Neural cell (in vitro differentiated cells): ENCODE results near the gene MARS1.

Source experiments
- EP300 ChIP-seq: fragments of 450-650 bp; conservative IDR thresholded peaks from 2 replicates; pipeline ENCODE4 v1.6.1; 2014; ENCODE audit warnings: antibody characterized with exemption, mild to moderate bottlenecking, moderate library complexity; ENCODE audit not compliant: poor library complexity, severe bottlenecking
- EZH2 ChIP-seq: fragments of 200-600, 300-800 bp; shearing (Covaris generic), sonication (generic); IDR thresholded peaks from 2 replicates; pipeline ENCODE4 v1.6.1; 2014; ENCODE audit warnings: antibody characterized with exemption, low read length, borderline replicate concordance, mild to moderate bottlenecking; ENCODE audit not compliant: insufficient read depth, poor library complexity, severe bottlenecking
- POLR2AphosphoS5 ChIP-seq: IDR thresholded peaks from 2 replicates; pipeline ENCODE4 v1.6.1; 2012
- RAD21 ChIP-seq: fragments of 450-650 bp; conservative IDR thresholded peaks from 2 replicates; pipeline ENCODE4 v1.6.1; 2014; ENCODE audit warnings: antibody characterized with exemption, mild to moderate bottlenecking, moderate library complexity
- SMC3 ChIP-seq: fragments of 450-650 bp; conservative IDR thresholded peaks from 2 replicates; pipeline ENCODE4 v1.6.1; 2014; ENCODE audit warnings: antibody characterized with exemption, mild to moderate bottlenecking, moderate library complexity; ENCODE audit not compliant: poor library complexity
- TAF1 ChIP-seq: IDR thresholded peaks from 2 replicates; pipeline ENCODE4 v1.6.1; 2012; ENCODE audit warnings: low read depth
- TF ChIP-seq, protein P1 (sequence below): fragments of 450-650 bp; IDR thresholded peaks from 2 replicates; pipeline ENCODE4 v1.5.1; 2014; ENCODE audit warnings: antibody characterized with exemption, mild to moderate bottlenecking, moderate library complexity; ENCODE audit not compliant: poor library complexity, severe bottlenecking

DNA sequence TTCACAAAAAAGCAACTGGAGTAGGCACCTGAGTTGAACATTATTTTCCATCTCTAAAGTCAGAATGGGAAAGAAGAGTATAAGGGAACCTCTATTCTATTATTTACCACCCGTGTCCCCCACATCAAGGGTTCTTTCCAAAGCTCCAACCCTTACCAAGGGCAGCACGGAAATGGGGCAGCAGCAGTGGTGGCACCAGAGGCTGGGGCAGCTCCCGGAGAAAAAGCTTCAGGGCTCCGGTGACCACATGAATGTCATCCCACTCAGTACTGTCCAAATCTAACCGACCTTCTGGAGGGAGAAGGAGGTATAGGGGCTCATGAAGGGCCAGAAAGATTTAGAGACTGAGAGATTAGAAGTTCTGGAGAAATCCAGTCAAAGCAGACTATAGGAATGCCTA is 14.0 kb upstream of the MARS1 start:
- TF ChIP-seq POLR2AphosphoS5, result no peak
- TF ChIP-seq EP300, result no peak
- TF ChIP-seq, protein P1, sequence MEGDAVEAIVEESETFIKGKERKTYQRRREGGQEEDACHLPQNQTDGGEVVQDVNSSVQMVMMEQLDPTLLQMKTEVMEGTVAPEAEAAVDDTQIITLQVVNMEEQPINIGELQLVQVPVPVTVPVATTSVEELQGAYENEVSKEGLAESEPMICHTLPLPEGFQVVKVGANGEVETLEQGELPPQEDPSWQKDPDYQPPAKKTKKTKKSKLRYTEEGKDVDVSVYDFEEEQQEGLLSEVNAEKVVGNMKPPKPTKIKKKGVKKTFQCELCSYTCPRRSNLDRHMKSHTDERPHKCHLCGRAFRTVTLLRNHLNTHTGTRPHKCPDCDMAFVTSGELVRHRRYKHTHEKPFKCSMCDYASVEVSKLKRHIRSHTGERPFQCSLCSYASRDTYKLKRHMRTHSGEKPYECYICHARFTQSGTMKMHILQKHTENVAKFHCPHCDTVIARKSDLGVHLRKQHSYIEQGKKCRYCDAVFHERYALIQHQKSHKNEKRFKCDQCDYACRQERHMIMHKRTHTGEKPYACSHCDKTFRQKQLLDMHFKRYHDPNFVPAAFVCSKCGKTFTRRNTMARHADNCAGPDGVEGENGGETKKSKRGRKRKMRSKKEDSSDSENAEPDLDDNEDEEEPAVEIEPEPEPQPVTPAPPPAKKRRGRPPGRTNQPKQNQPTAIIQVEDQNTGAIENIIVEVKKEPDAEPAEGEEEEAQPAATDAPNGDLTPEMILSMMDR, result no peak
- TF ChIP-seq RAD21, result no peak
- no peak for TF ChIP-seq TAF1
- no peak for TF ChIP-seq SMC3
- TF ChIP-seq EZH2, result no peak
